Lung (tissue), 12 donors: ENCODE measurements around the gene CA7. TPM values are rescaled to one million over a fixed set of nuclear protein-coding genes. Genes with fewer than 3 reads are reported as not detected.
A peak's percentile ranks its signal among the peaks of the same experiment; 100 is the strongest.

Source experiments
- ATAC-seq: fragments of 200-7000 bp; cut with Tn5 transposase; one replicate; pipeline ENCODE4 v1.9.1; 2020; ENCODE audit warnings: moderate number of reproducible peaks; ENCODE audit not compliant: insufficient read depth, low FRiP score
- DNase-seq, 3 donors: peaks; one replicate each; pipeline ENCODE4 v3.0.0-alpha.2; 2013 to 2017
- H3K27ac ChIP-seq, 2 donors: one replicate each; pipeline ENCODE4 v1.5.1; 2013; ENCODE audit warnings: mild to moderate bottlenecking in 2 of 2, moderate library complexity in 2 of 2, control low read depth in 1 of 2, inconsistent platforms in 1 of 2, low read depth in 1 of 2, low read length in 1 of 2
- H3K27me3 ChIP-seq, 3 donors: one replicate each; pipeline ENCODE4 v1.5.1; 2013; ENCODE audit warnings: low read length in 2 of 3; ENCODE audit not compliant: control insufficient read depth in 3 of 3, insufficient read depth in 3 of 3
- H3K36me3 ChIP-seq, 4 donors: one replicate each; pipeline ENCODE4 v1.5.1; 2013; ENCODE audit warnings: low read length in 4 of 4, mild to moderate bottlenecking in 1 of 4, moderate library complexity in 1 of 4; ENCODE audit not compliant: control insufficient read depth in 4 of 4, insufficient read depth in 4 of 4
- H3K4me1 ChIP-seq, 5 donors: one replicate each; pipeline ENCODE4 v1.5.1; 2013; ENCODE audit warnings: low read length in 5 of 5, mild to moderate bottlenecking in 2 of 5, moderate library complexity in 1 of 5; ENCODE audit not compliant: control insufficient read depth in 5 of 5, insufficient read depth in 5 of 5
- H3K4me3 ChIP-seq: one replicate; pipeline ENCODE4 v1.5.1; 2013; ENCODE audit warnings: mild to moderate bottlenecking, control low read depth, moderate library complexity
- H3K9ac ChIP-seq, 2 donors: one replicate each; pipeline ENCODE4 v1.5.1; 2013; ENCODE audit warnings: low read length in 2 of 2, control low read depth in 1 of 2; ENCODE audit not compliant: insufficient read depth in 1 of 2
- H3K9me3 ChIP-seq, 4 donors: one replicate each; pipeline ENCODE4 v1.5.1; 2013; ENCODE audit warnings: low read length in 3 of 4, mild to moderate bottlenecking in 1 of 4, moderate library complexity in 1 of 4; ENCODE audit not compliant: control insufficient read depth in 4 of 4, insufficient read depth in 3 of 4
- CTCF ChIP-seq: IDR thresholded peaks from 2 replicates; pipeline ENCODE4 v1.5.1; 2012; ENCODE audit warnings: mild to moderate bottlenecking; ENCODE audit errors: control extremely low read depth, extremely low read depth
- WGBS, 2 donors: extraction: QIAGEN DNeasy Blood & Tissue Kit; methylation state at CpG; one replicate each; pipeline ENCODE4 v1.1.7; 2013; 5-methylcytosine and 5-hydroxymethylcytosine counted together
- polyA plus RNA-seq, 2 donors: library from polyadenylated mRNA; stranded (reverse); fragments of 200-250 nt; gene quantifications; one replicate each; pipeline ENCODE4 v1.2.1, GENCODE V29; 2013
- total RNA-seq, 2 donors: library from RNA; depleted of rRNA in 1 of 2; stranded (reverse); fragments of >200 nt in 1 of 2; gene quantifications; one replicate each; pipeline ENCODE4 v1.2.1, GENCODE V29; 2014 to 2021
- donor health status: control.
- donor health status: control.
- donor health status: Bipolar disorder and iron deficiency.
- donor health status: healthy.
- donor health status: DM: yes; HTN: yes; CAD: no.

Gene CA7
- total and polyA plus RNA-seq, 4 donors, result not detected

GRCh38 chr16:66902648-66903543 lies 58.7 kb downstream of the CA7 start:
- H3K27me3 ChIP-seq, result no peaks in the 10 kb centered on the region
- no peaks in the 10 kb centered on the region for H3K9me3 ChIP-seq
- WGBS, 2 donors, result 68 to 71% methylated on average over 14 of the region's 14 CpGs
- no peaks in the 10 kb centered on the region for H3K36me3 ChIP-seq
- no peak overlapping the region for H3K9ac ChIP-seq
- H3K4me1 ChIP-seq, result peaks cover 7 to 67% (median 38%) of the 10 kb centered on the region in 5 donors
- peak in 1 of 3 donors; percentile 60 for DNase-seq
- H3K27ac ChIP-seq, result peak overlapping the region; percentile 15 to 89
- H3K4me3 ChIP-seq, result no peak overlapping the region
- ATAC-seq, result no peak
- TF ChIP-seq CTCF, result no peak

Other genes starting within 250 kb of the CA7 start
- gene CMTM3, start 239.7 kb upstream of the CA7 start, total RNA-seq, result 10 to 100 TPM; 28.1 to 34.6 TPM
- gene CMTM3, start 239.7 kb upstream of the CA7 start, polyA plus RNA-seq, result 10 to 100 TPM; 19.8 to 46.4 TPM
- gene CMTM4, start 147.7 kb upstream of the CA7 start, total RNA-seq, result 10 to 100 TPM; 38.0 to 78.0 TPM
- 10 to 100 TPM; 24.3 to 26.1 TPM for gene CMTM4, start 147.7 kb upstream of the CA7 start, polyA plus RNA-seq
- gene DYNC1LI2, start 92.8 kb upstream of the CA7 start, total RNA-seq, result 100 to 1,000 TPM; 140 to 147 TPM
- 10 to 100 TPM; 40.7 to 48.8 TPM for gene DYNC1LI2, start 92.8 kb upstream of the CA7 start, polyA plus RNA-seq
- gene TERB1, start 42.8 kb upstream of the CA7 start, total RNA-seq, result not detected
- not detected for gene TERB1, start 42.8 kb upstream of the CA7 start, polyA plus RNA-seq
- gene NAE1, start 13.4 kb upstream of the CA7 start, total RNA-seq, result 10 to 100 TPM; 31.8 to 64.4 TPM
- gene NAE1, start 13.4 kb upstream of the CA7 start, polyA plus RNA-seq, result 10 to 100 TPM; 24.2 to 26.3 TPM
- gene PDP2, start 36.1 kb downstream of the CA7 start, total RNA-seq, result 10 to 100 TPM; 21.3 to 23.0 TPM
- gene PDP2, start 36.1 kb downstream of the CA7 start, polyA plus RNA-seq, result 1 to 10 TPM; 4.5 to 4.9 TPM
- 1 to 10 TPM in 1 of 2 donors, under 1 TPM in 1; 0.64 to 1.7 TPM for gene CDH16, start 74.5 kb downstream of the CA7 start, total RNA-seq
- under 1 TPM in 1 of 2 donors, not detected in 1; 0.25 TPM for gene CDH16, start 74.5 kb downstream of the CA7 start, polyA plus RNA-seq
- 10 to 100 TPM; 35.4 to 36.0 TPM for gene RRAD, start 81.1 kb downstream of the CA7 start, total RNA-seq
- gene RRAD, start 81.1 kb downstream of the CA7 start, polyA plus RNA-seq, result 10 to 100 TPM; 31.8 to 42.3 TPM
- 10 to 100 TPM; 48.8 to 79.7 TPM for gene CIAO2B, start 90.0 kb downstream of the CA7 start, total RNA-seq
- 100 to 1,000 TPM; 238 to 257 TPM for gene CIAO2B, start 90.0 kb downstream of the CA7 start, polyA plus RNA-seq
- gene CES2, start 91.1 kb downstream of the CA7 start, total RNA-seq, result 10 to 100 TPM; 24.6 to 51.0 TPM
- gene CES2, start 91.1 kb downstream of the CA7 start, polyA plus RNA-seq, result 10 to 100 TPM; 26.0 to 26.3 TPM
- gene CES3, start 116.9 kb downstream of the CA7 start, total RNA-seq, result 1 to 10 TPM in 1 of 2 donors, under 1 TPM in 1; 0.57 to 2.6 TPM
- under 1 TPM; 0.85 to 0.96 TPM for gene CES3, start 116.9 kb downstream of the CA7 start, polyA plus RNA-seq
- 10 to 100 TPM; 10.5 to 29.8 TPM for gene CES4A, start 144.2 kb downstream of the CA7 start, total RNA-seq
- gene CES4A, start 144.2 kb downstream of the CA7 start, polyA plus RNA-seq, result 10 to 100 TPM in 1 of 2 donors, 1 to 10 TPM in 1; 8.0 to 16.7 TPM
- gene CBFB, start 184.7 kb downstream of the CA7 start, total RNA-seq, result 10 to 100 TPM; 47.6 to 59.4 TPM
- gene CBFB, start 184.7 kb downstream of the CA7 start, polyA plus RNA-seq, result 10 to 100 TPM; 23.3 to 29.6 TPM